ENCODE data around the gene AAGAB.

GRCh38 chr15:67219288-67219687 lies 35.2 kb downstream of the AAGAB start:
- no peak for TF ChIP-seq NFRKB (IDR thresholded peaks at IDR 0.05)
- TF ChIP-seq L3MBTL2 (conservative IDR thresholded peaks at IDR 0.05), result no peak
- TF ChIP-seq FOXA1 (IDR thresholded peaks at IDR 0.05), result no peak
- no peak for TF ChIP-seq CTBP1 (IDR thresholded peaks at IDR 0.05; ENCODE audit: borderline replicate concordance)
- no peak for TF ChIP-seq ELF4 (IDR thresholded peaks at IDR 0.05)
- no peak for TF ChIP-seq SUZ12 (IDR thresholded peaks at IDR 0.05)
- no peak for TF ChIP-seq BHLHE40 (IDR thresholded peaks at IDR 0.05; ENCODE audit: borderline replicate concordance)
- no peak for TF ChIP-seq SP1 (IDR thresholded peaks at IDR 0.05)
- no peak for TF ChIP-seq PKNOX1 (IDR thresholded peaks at IDR 0.05)
- no peak for TF ChIP-seq ZNF384 (IDR thresholded peaks at IDR 0.05)
